Measurements from ENCODE around the gene MRPL42. TPM values are rescaled to one million over a fixed set of nuclear protein-coding genes. Genes with fewer than 3 reads are reported as not detected.

MRPL42 gene
- total RNA-seq, 1 experiment from 2014 or later: 108 TPM

- H3K4me1 Mint-ChIP-seq: no peaks in the 10 kb centered on the region
- Histone ChIP-seq H3K23me2 (ENCODE audit: insufficient read length, low read depth, low read length, poor library complexity, severe bottlenecking) (no peaks in the 10 kb centered on the region), H3K23ac (ENCODE audit: insufficient read length, low read depth, low read length) (no peak overlapping the region), H3T11ph (ENCODE audit: low read length) (no peak overlapping the region), H3K9ac (ENCODE audit: extremely low read depth, insufficient read length, low read length) (no peak overlapping the region), H2BK5ac (ENCODE audit: insufficient read length, low read length) (no peak overlapping the region), H4K8ac (replicated peaks; ENCODE audit: insufficient read length, low read depth, low read length) (no peak overlapping the region), H2BK20ac (ENCODE audit: low read depth, low read length, poor library complexity, severe bottlenecking) (no peak overlapping the region), H4K20me1 (ENCODE audit: control insufficient read depth, insufficient read depth, insufficient read length) (no peaks in the 10 kb centered on the region), H3K56ac (ENCODE audit: insufficient read length, low read depth, low read length) (no peak overlapping the region), H2BK120ac (ENCODE audit: low read depth, low read length, poor library complexity, severe bottlenecking) (no peak overlapping the region), H3K4ac (ENCODE audit: low read depth, low read length) (no peak overlapping the region), H3K79me1 (ENCODE audit: insufficient read depth, low read depth, low read length, poor library complexity, severe bottlenecking) (no peaks in the 10 kb centered on the region), H3K79me2 (ENCODE audit: insufficient read depth, low read length) (no peaks in the 10 kb centered on the region), H4K5ac (ENCODE audit: insufficient read length, low read depth, low read length) (no peak overlapping the region), H2AFZ (ENCODE audit: low read length) (no peak overlapping the region), H4K91ac (ENCODE audit: insufficient read length, low read depth, low read length) (no peak overlapping the region), H3K27me3 (ENCODE audit: insufficient read depth, low read length) (no peaks in the 10 kb centered on the region), H3K27ac (ENCODE audit: insufficient read length, low read depth, low read length) (no peak overlapping the region), H3K9me3 (ENCODE audit: control insufficient read depth, low read depth, low read length) (no peaks in the 10 kb centered on the region), H3K4me1 (ENCODE audit: insufficient read depth, low read length) (no peaks in the 10 kb centered on the region), H2BK15ac (ENCODE audit: low read depth, low read length) (no peak overlapping the region), H3K18ac (ENCODE audit: insufficient read length, low read depth, low read length) (no peak overlapping the region), H2BK12ac (ENCODE audit: insufficient read length, low read depth, low read length) (no peak overlapping the region), H3K14ac (ENCODE audit: insufficient read depth, low read length) (no peak overlapping the region), H2AK5ac (ENCODE audit: insufficient read length, low read length) (no peak overlapping the region), H3K4me2 (ENCODE audit: insufficient read depth, insufficient read length, low read length) (no peak overlapping the region)
- H3K9me3 Mint-ChIP-seq: no peaks in the 10 kb centered on the region
- peaks cover 6 to 9% (median 9%) of the 10 kb centered on the region in 3 experiments; a peak in 4 of 7 replicates for H3K36me3 Mint-ChIP-seq (ENCODE audit: insufficient read depth in 1 of 3, low read depth in 3 of 3)
- WGBS (ENCODE audit: extremely low coverage, insufficient read length, low lambda C conversion rate): no CpG with 5 or more reads among the region's 1 CpG
- TF ChIP-seq CTCF (conservative IDR thresholded peaks at IDR 0.05): no peak
- no peak overlapping the region; a peak in 1 of 7 replicates for H3K27ac Mint-ChIP-seq
- H3K27me3 Mint-ChIP-seq (ENCODE audit: low read depth): no peaks in the 10 kb centered on the region
- H3K4me3 Mint-ChIP-seq: no peak overlapping the region
- DNase-seq: no peak
Observed at GRCh38 chr12:93509506-93509905, 42.2 kb downstream of the MRPL42 start.

Measured in H9 (cell line).